ENCODE measurements around the gene ZBTB40.

DNA sequence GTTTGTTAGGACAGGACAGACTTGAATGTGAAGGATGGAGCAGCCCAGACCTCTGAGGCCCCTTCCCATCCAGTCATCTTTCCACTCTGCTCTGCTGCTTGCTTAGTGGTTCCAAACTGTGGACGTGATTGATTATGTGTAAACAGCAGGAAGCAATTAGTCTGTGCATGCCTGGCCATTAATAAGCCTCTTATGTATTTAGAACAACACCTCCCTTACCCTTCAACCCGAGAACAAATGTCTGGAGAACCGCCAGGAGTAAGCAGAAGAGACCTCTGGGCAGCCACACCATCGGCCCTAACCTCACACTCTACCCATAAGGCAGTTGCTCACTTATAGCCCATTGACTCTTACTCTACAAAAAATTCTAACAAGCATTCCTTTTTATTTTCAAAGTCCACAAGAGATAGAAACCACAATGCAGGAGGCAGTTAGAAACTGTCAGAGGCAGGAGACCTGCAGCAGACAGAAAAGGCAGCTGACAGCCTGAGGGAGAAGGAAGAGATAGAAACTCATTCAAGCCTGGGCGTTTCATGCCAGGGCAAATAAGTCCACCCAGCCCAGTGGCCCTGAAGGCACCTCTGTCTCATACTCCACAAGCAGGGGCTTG lies 105.8 kb downstream of the ZBTB40 start:
- TF ChIP-seq MAFG (tag; conservative IDR thresholded peaks at IDR 0.05): no peak
- TF ChIP-seq, protein P1, sequence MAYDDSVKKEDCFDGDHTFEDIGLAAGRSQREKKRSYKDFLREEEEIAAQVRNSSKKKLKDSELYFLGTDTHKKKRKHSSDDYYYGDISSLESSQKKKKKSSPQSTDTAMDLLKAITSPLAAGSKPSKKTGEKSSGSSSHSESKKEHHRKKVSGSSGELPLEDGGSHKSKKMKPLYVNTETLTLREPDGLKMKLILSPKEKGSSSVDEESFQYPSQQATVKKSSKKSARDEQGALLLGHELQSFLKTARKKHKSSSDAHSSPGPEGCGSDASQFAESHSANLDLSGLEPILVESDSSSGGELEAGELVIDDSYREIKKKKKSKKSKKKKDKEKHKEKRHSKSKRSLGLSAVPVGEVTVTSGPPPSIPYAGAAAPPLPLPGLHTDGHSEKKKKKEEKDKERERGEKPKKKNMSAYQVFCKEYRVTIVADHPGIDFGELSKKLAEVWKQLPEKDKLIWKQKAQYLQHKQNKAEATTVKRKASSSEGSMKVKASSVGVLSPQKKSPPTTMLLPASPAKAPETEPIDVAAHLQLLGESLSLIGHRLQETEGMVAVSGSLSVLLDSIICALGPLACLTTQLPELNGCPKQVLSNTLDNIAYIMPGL (CRISPR knock-in tag; IDR thresholded peaks at IDR 0.05): no peak

Data from K562 (cell line).